Islet of Langerhans (tissue), 1 donor: ENCODE measurements around the gene MARCHF3.
"Not testable (repeated sequence)": the region's sequence is repeated elsewhere in the genome, so short reads cannot be mapped to it uniquely, and the experiment has no call there.

Experiments used
- FAIRE-seq: peaks from one replicate; lab custom pipeline; 2011; peaks lifted over from hg19 to GRCh38; lab: Jason Lieb, UNC

The MARCHF3 gene

DNA sequence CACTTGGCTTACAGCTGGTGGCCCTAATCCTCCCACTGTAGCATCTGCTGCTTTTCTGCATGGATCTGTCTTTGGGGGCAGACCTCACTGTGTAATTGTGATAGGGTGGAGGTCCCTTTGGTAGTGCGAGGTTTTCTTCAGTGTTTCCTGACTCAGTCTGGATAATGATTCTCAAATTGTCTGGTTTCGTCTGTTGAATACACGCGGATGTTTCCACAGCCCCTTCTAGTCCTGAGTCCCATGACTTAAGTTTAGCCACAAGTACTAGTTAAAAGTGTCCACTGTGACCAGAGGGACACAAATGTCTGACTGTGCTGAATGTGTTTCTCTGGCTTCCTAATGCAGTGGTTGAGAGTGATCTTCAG is 182.9 kb downstream of the MARCHF3 start:
- FAIRE-seq, result no peak

DNA sequence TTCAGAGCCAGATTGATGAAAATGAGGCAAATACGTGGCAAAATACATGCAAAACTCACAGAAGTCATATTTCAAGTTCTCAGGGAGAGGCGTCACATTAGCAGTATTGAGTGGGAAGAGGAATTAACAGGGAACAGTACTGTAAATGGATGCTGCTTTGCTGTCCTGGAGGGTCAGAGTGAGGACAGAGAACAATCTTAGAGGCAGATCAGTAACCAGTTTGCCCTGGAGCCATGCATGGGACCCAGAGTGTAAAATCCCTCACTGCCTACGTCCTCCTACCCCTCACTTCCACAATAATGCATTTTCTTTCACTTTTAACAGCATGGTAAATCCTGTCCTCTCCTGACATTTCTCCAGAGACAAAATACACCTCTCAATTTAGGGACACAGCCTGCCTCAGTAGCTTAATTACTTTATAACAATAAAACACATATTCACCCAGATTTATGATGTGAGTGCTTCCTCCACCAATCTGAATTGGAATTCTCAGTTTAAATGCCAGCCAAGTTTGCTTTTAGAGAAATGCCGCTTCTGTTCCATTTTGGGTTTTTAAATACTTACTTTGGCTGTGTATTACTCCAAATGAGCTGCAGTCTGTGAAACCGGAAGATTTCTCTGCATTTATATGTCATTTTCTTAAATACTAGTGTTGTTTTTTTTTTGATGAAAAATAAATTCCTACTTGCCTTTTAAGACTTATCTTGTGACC is 183.5 kb downstream of the MARCHF3 start:
- FAIRE-seq, result no peak

DNA sequence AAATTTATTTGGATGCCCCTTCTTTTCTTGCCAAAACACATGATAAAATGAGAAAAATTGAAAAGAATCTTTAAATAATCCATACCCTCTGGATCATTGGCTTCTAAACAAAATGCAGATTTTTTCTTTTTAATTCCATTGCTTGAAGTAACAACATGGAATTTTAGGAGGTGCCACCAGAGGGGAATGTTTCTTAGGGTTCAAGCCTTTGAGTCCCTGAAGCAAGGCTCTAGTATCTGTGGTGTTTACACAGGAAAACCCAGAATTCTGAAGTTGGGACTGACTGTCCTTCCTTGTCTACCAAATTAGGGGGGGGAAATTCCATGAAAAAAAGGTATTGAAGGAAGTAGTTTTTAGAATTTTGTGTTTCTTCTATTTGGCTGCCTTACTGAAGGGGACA is 184.0 kb downstream of the MARCHF3 start:
- no peak for FAIRE-seq

- FAIRE-seq, result not testable (repeated sequence)
These were observed 184.8 kb downstream of the MARCHF3 start for GRCh38 chr5:126845470-126846070.

DNA sequence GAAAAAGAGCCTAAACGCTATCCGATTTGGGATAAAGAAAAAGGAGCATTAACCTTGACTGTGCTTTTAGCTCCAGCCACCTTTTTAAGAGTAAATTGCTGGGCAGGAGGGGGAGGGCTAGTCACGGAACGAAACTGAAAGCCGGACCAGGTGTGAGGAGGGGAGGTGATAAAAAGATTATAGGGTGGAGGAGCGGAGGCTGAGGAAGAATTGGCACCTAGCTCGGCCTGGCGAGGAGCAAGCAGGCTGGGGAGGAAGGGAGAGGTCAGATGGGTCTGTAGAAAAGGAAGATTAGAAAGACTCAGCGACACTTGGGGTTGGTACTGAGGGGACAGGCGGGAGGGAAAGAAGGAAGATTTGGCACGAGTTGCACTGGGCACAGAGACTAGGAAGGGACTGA is 187.0 kb downstream of the MARCHF3 start:
- not testable (repeated sequence) for FAIRE-seq

- FAIRE-seq, result not testable (repeated sequence)
These were observed 191.0 kb downstream of the MARCHF3 start for GRCh38 chr5:126839407-126839806.

GRCh38 chr5:126837906-126838539 is 192.3 kb downstream of the MARCHF3 start:
- no peak for FAIRE-seq

DNA sequence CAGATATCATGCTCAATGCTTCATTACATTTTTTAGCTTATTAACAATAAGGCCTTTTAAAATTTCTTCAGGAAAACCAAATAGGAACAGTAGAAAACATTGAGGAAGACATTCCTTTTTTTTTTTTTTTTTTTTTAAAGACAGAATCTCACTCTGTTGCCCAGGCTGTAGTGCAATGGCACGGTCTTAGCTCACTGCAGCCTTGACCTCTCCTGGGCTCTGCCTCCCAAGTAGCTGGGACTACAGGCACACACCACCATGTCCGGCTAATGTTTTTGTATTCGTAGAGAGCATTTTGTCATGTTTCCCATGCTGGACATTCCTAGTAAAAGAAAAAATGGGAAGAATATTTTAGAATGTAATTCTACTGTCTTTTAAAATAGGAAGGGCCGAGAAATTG is 193.1 kb downstream of the MARCHF3 start:
- FAIRE-seq, result no peak

DNA sequence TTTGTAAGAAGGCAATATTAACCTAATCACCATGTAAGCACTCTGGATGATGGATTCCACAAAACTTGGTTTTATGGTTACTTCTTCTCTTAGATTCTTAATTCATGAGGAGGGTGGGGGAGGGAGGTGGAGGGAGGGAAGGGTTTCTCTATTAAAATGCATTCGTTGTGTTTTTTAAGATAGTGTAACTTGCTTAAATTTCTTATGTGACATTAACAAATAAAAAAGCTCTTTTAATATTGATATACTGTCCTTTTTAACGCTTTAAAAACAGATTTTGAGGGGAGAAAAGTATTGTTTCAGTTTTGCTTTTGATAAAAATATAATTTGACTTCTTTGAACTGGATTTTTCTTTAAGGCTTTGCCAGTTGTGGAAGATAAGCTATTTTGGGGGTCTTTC is 193.6 kb downstream of the MARCHF3 start:
- FAIRE-seq, result no peak

DNA sequence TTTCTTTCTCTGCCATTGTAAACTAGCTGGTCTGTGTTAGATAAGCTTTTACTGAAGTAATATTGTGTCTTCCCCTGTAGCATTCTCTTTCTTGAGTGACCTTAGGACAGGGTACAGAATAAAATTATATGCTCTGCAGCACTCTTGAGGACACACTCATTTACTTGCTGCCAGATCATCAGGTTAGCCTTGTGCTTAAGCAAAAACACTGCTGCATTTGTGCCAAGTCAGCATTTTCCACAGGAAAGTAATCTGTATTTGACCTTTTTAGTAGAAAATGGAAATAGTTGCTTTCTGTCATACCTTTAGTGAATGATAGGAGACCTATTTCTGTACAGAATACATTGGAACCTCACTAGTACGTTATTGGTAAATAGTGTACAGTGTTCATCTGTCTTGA is 199.2 kb downstream of the MARCHF3 start:
- FAIRE-seq, result peak; percentile 91

DNA sequence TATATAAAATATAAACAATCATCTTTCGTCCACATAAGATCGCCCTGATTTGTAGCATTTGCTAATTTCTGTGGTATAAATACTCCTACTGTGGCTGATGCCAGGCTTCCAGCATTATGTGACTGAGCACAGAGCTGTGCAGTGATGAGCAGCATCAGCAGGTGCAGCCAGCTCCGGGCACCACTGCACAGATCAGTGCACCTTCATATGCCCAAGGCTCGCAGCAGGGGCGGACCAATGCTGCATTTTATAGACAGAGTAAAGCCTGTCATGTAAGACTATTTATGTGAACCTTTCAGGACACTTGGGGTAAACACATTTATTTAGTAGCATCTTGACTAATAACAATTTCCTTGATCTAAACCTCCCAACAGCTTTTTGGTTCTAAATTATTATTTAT is 200.3 kb downstream of the MARCHF3 start:
- no peak for FAIRE-seq

DNA sequence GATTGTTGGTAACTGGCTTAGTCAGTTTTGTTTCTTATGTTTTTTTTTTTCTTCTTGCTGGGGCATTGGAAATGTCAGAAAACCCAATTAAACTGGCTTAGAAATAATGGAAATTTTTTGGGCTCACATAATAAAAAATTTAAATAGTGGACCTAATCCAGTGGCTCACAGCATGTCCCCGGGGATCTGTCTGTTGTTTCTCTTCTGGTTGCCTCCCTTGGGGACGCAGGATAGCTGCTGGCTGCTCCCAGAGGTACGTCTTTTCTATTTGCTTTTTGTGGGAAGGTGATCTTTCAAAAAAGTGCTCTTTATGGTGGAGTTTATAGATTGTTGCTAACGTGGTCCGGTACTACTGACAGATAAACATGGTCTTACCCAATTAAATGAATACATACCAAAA is 201.3 kb downstream of the MARCHF3 start:
- FAIRE-seq, result no peak

DNA sequence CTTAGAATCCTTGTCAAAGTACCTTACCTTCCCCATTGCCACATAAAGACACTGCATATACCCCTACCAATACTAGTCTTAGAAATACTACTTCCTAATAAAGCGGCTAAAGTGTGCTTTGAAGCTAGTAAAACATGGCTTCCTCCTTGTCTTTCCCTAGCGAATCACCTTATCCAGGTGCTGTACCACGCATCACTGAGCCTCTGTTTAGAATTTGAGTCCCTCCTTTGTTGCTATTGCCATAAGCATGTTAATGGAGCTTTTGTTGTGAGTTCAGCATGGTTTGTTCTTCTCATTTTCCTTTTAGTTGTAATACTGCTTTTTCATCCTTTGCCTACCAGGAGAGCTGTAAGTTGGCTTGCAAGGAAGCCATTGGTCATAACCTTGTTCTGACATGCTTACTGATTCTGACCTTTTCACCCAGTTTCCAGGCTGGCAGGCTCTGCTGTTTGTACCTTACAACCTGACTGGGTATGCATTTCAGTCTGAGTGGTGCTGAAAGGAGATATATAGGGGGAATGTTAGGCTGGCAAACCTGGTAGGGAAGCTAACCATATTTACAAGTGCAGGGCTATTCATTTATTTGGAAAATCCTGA is 203.6 kb downstream of the MARCHF3 start:
- no peak for FAIRE-seq

GRCh38 chr5:126819253-126819652 is 211.1 kb downstream of the MARCHF3 start:
- no peak for FAIRE-seq

DNA sequence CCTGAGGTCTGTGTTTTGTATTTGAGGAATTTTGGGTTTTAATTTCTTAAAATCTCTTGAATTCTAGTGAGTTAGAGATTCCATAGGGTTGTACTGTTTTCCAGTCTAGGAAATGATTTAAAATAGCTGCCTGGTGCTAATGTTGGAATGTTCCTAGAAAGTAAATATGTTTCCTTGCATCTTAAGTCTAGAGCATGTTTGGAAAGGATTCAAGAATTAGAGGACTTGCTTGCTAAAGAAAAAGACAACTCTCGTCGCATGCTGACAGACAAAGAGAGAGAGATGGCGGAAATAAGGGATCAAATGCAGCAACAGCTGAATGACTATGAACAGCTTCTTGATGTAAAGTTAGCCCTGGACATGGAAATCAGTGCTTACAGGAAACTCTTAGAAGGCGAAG is 211.6 kb downstream of the MARCHF3 start:
- no peak for FAIRE-seq
